ENCODE data around the gene BHMT.

BHMT gene

DNA sequence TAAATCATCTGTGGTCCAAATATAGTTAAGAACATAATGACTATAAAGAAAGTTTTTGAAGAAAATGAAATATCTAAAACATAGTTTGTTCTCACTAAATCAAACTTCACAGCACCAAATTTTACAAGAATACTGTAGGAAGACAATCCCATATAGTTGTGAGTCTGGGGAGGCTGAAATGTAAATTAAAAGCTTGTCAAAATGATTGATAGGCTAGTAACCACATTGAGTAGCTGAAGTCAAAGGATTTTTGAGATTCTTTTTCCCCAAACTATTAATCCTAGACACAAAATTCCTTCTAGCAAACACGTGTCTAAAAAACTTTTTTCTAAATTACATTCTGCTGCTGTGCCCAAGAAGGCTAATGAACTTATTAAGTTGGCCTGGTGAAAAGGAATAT lies 13.0 kb downstream of the BHMT start:
- Histone ChIP-seq H3K36me3 (ENCODE audit: control insufficient read depth, insufficient read depth, low read length) (no peaks in the 10 kb centered on the region), H3K9ac (ENCODE audit: low read length) (no peak overlapping the region), H3K4me1 (ENCODE audit: control insufficient read depth, insufficient read depth, low read length) (no peaks in the 10 kb centered on the region), H3K27me3 (ENCODE audit: control insufficient read depth, insufficient read depth, low read length) (no peaks in the 10 kb centered on the region), H3K27ac (ENCODE audit: low read depth, low read length) (no peak overlapping the region), H3K4me3 (ENCODE audit: low read length) (no peak overlapping the region)

DNA sequence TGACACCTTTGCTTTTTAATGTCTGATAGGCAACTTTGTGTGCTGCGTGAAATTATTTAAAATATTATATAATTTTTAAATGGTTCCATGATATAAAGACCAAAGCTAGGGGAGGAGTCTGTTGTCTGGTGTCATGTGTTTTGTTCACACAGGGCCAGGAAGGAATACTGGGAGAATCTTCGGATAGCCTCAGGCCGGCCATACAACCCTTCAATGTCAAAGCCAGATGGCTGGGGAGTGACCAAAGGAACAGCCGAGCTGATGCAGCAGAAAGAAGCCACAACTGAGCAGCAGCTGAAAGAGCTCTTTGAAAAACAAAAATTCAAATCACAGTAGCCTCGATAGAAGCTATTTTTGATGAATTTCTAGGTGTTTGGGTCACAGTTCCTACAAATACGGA lies 19.2 kb downstream of the BHMT start:
- Histone ChIP-seq H3K27ac (ENCODE audit: low read depth, low read length) (no peak overlapping the region), H3K36me3 (ENCODE audit: control insufficient read depth, insufficient read depth, low read length) (no peaks in the 10 kb centered on the region), H3K27me3 (ENCODE audit: control insufficient read depth, insufficient read depth, low read length) (no peaks in the 10 kb centered on the region), H3K4me3 (ENCODE audit: low read length) (no peak overlapping the region), H3K9ac (ENCODE audit: low read length) (no peak overlapping the region), H3K4me1 (ENCODE audit: control insufficient read depth, insufficient read depth, low read length) (peaks cover 3% of the 10 kb centered on the region)

DNA sequence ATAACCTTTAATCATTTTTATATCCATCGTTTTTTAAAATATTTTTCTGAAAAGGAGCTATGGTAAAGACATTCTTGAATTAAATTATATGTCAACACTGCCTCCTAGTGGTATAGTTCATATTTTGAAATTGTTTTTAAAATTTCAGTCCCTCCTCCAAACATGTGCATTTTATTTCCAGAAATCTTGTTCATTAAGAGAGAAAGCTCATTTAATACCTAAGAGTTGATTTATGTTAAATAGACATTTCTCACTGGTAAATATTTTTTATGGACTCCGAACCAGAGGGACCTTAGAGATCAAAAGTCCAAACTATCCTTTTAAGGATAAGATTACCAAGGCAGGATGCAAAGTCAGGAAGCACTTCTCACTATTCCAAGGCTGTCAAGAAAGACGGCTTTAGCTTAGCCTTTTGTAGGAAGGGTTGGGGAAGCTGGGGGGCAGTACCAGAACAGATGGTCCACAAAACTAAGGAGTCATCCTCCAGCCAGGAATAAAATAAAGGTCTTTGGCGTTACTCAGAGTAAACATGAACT lies 21.6 kb downstream of the BHMT start:
- Histone ChIP-seq H3K27ac (ENCODE audit: low read depth, low read length) (peak overlapping the region; percentile 81), H3K27me3 (ENCODE audit: control insufficient read depth, insufficient read depth, low read length) (no peaks in the 10 kb centered on the region), H3K4me3 (ENCODE audit: low read length) (peak overlapping the region; percentile 59), H3K9ac (ENCODE audit: low read length) (peak overlapping the region; percentile 1), H3K36me3 (ENCODE audit: control insufficient read depth, insufficient read depth, low read length) (no peaks in the 10 kb centered on the region), H3K4me1 (ENCODE audit: control insufficient read depth, insufficient read depth, low read length) (peaks cover 3% of the 10 kb centered on the region)

DNA sequence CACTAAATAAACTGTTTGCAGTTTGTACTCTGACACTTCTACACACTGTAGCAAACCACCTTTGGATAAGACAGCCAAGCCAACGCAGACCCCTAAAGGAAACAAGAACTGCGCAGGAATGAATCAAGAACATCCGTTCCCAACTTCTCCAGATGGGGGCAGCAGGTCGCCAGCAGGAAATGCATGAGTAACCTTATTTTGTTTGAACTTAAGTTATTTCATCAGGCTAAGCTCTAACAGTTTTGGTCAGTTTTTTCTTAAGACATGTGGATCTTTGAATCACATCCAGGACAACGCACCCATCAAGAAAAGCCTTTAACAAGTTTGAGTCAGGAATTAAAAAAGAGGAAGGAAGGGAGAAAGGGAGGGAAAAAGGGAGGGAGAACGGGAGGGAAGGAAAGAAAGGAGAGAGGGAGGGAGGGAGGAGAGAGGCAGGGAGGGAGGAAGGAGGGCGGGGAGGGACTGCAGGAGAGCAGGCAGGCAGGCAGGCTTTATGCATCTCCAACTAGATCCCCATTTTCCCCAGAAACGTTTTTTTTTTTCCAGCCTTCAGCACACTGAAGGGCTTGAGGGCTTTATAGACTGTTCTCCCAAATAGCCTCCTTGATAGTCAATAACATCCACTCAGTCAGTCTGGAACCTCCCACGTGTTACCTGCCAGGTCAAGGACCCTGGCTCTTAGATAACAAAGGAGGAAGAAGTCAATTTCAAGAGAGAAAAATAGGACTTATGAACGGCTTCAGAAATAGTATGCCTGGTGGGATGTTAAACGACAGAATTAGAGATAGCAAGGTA lies 22.2 kb downstream of the BHMT start:
- no peaks in the 10 kb centered on the region for H3K27me3 ChIP-seq (ENCODE audit: control insufficient read depth, insufficient read depth, low read length)
- peaks cover 3% of the 10 kb centered on the region for H3K4me1 ChIP-seq (ENCODE audit: control insufficient read depth, insufficient read depth, low read length)
- no peaks in the 10 kb centered on the region for H3K36me3 ChIP-seq (ENCODE audit: control insufficient read depth, insufficient read depth, low read length)
- H3K4me3 ChIP-seq (ENCODE audit: low read length), result peak overlapping the region; percentile 59
- peak overlapping the region; percentile 1 for H3K9ac ChIP-seq (ENCODE audit: low read length)
- H3K27ac ChIP-seq (ENCODE audit: low read depth, low read length), result peak overlapping the region; percentile 81

DNA sequence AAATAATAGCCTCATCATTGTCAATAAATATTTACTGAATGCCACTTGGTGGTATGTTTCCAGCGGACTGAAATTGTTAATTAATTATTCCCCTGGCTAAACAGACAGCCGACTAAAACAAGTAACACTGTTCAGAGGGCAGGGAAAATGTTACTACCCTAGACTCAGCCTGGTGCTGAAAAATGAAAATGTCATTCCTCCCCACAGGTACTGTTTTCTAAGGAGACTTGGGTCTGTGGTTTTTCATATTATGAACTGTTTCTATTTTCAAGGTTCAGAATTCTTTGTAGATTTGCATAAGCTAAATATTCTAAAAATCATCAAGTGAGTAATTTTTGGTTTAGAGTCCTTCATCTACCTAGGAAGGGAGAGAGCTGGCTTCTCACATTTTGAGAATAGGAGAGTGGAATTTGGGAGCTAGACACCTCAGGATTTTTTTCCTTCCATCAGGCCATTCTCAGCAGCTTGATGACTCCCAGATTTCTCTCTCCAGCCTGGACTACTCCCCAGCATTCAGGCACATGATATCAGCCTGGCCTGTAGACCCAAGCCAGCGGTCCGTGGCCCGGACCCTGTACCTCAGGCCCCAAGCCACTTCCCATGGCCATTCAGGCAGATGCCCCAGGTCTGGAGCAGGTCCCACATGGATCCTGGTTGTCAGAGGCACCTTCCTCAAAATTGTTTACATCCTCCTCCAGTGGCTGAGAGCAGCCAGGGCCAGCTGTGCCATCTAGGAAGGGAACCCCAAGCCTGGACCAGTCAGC lies 24.4 kb downstream of the BHMT start:
- Histone ChIP-seq H3K27ac (ENCODE audit: low read depth, low read length) (no peak overlapping the region), H3K36me3 (ENCODE audit: control insufficient read depth, insufficient read depth, low read length) (no peaks in the 10 kb centered on the region), H3K9ac (ENCODE audit: low read length) (no peak overlapping the region), H3K4me3 (ENCODE audit: low read length) (no peak overlapping the region), H3K27me3 (ENCODE audit: control insufficient read depth, insufficient read depth, low read length) (no peaks in the 10 kb centered on the region), H3K4me1 (ENCODE audit: control insufficient read depth, insufficient read depth, low read length) (peaks cover 3% of the 10 kb centered on the region)

DNA sequence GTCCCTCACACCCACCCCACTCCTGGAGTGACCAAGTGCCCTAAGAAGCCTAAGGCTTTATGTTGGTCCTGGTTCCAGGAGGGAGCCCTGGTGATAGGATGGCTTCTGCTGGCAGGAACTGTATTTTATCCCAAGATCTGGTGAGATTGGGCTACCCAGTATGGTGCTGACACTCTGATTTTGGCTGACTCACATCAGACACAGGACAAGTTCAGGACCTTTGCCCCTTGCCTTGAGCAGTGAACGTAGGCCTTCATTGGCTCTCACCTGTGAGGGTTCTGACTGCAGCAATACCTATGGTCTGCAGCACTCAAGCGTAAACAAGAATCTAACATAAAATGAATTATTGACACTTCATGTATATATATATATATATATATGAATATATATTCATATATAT lies 25.0 kb downstream of the BHMT start:
- Histone ChIP-seq H3K4me1 (ENCODE audit: control insufficient read depth, insufficient read depth, low read length) (peaks cover 3% of the 10 kb centered on the region), H3K36me3 (ENCODE audit: control insufficient read depth, insufficient read depth, low read length) (no peaks in the 10 kb centered on the region), H3K27me3 (ENCODE audit: control insufficient read depth, insufficient read depth, low read length) (no peaks in the 10 kb centered on the region), H3K27ac (ENCODE audit: low read depth, low read length) (no peak overlapping the region), H3K9ac (ENCODE audit: low read length) (no peak overlapping the region), H3K4me3 (ENCODE audit: low read length) (no peak overlapping the region)

DNA sequence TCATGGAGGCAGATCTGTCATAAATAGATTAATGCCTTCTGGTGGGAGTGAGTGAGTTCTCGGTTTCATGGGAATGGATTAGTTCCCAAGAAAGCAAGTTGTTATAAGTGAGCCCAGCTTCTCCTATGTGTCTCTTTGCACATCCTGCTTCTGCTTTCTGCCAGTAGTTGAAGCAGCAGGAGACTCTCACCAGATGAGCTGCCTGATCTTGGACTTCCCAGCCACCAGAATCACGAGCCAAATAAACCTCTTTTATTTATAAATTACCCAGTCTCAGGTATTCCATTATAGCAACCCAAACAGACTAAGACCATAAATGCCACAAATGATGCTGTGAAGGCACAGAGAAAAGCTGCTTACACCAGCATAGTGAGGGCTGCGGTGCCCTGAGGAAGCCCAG lies 28.9 kb downstream of the BHMT start:
- Histone ChIP-seq H3K27ac (ENCODE audit: low read depth, low read length) (no peak overlapping the region), H3K36me3 (ENCODE audit: control insufficient read depth, insufficient read depth, low read length) (no peaks in the 10 kb centered on the region), H3K9ac (ENCODE audit: low read length) (no peak overlapping the region), H3K4me3 (ENCODE audit: low read length) (no peak overlapping the region), H3K27me3 (ENCODE audit: control insufficient read depth, insufficient read depth, low read length) (no peaks in the 10 kb centered on the region), H3K4me1 (ENCODE audit: control insufficient read depth, insufficient read depth, low read length) (no peaks in the 10 kb centered on the region)

DNA sequence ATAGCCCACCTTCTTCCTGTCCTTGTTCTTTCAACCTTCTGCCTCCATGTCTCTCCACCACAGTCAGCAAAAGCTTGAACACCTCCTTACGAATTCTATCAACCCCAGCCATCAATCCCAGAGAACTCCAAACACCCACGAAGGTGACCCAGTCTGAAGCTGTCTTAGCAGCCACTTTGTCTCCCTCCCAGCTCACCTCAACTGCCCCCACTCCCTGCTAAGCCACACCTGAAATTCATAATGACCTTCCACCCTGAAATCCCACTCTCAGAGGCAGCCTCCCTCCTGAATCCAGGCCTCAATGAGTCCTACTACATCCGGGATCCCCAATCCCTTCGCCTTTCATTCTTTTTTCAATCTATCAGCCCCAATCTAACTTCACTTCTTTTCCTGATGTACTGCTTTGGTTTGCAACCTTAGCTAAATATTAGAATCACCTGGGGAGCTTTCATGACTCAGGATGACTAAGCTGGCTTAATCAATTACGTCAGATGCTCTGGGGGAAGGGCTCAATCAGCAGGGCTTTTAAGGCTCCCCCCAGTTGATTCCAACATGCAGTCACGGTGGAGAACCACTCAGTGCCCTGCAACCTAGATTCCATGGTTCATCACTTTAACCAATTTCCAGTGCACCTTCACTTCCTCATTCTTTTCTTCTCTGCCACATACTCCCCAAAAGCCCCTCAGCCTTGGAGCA lies 32.2 kb downstream of the BHMT start:
- Histone ChIP-seq H3K36me3 (ENCODE audit: control insufficient read depth, insufficient read depth, low read length) (no peaks in the 10 kb centered on the region), H3K4me3 (ENCODE audit: low read length) (no peak overlapping the region), H3K4me1 (ENCODE audit: control insufficient read depth, insufficient read depth, low read length) (no peaks in the 10 kb centered on the region), H3K27me3 (ENCODE audit: control insufficient read depth, insufficient read depth, low read length) (no peaks in the 10 kb centered on the region), H3K9ac (ENCODE audit: low read length) (no peak overlapping the region), H3K27ac (ENCODE audit: low read depth, low read length) (no peak overlapping the region)

DNA sequence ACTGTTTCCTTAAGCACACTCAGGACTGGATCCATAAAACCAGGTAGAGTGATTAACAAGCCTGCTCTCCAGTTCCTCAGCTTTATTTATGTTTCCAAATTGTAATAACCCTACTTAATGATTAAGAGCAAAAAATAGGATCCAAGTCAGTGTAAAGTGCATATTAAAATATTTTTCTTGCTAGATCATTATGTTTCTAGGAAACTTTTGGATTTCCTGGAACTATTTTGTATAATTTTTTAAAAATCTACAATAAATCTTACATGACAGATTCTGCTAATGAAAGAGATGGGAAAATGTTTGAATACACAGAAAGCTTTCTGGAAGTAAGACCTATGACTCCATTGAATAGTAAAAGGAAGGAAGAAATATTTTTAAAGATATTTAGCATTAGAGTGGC lies 35.5 kb downstream of the BHMT start:
- Histone ChIP-seq H3K36me3 (ENCODE audit: control insufficient read depth, insufficient read depth, low read length) (no peaks in the 10 kb centered on the region), H3K4me3 (ENCODE audit: low read length) (no peak overlapping the region), H3K27ac (ENCODE audit: low read depth, low read length) (no peak overlapping the region), H3K4me1 (ENCODE audit: control insufficient read depth, insufficient read depth, low read length) (no peaks in the 10 kb centered on the region), H3K9ac (ENCODE audit: low read length) (no peak overlapping the region), H3K27me3 (ENCODE audit: control insufficient read depth, insufficient read depth, low read length) (no peaks in the 10 kb centered on the region)

DNA sequence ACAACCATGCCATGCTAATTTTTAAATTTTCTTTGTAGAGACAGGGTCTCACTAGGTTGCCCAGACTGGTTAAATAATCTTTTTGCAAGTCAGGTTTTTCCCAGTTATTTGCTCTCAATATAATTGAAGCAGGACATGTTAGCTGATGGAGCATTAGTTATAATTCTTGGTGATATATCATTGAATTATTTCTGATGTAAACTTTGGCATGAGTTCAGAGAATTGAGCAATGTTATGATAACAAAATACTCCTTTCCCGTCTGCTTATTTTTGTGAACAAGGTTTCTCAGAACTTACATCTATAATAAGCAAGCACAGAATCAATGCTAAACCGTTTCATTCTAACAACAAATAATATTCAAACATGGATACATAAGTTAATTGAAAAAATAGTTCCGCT lies 37.8 kb downstream of the BHMT start:
- Histone ChIP-seq H3K36me3 (ENCODE audit: control insufficient read depth, insufficient read depth, low read length) (no peaks in the 10 kb centered on the region), H3K4me3 (ENCODE audit: low read length) (no peak overlapping the region), H3K4me1 (ENCODE audit: control insufficient read depth, insufficient read depth, low read length) (no peaks in the 10 kb centered on the region), H3K27ac (ENCODE audit: low read depth, low read length) (no peak overlapping the region), H3K27me3 (ENCODE audit: control insufficient read depth, insufficient read depth, low read length) (no peaks in the 10 kb centered on the region), H3K9ac (ENCODE audit: low read length) (no peak overlapping the region)

DNA sequence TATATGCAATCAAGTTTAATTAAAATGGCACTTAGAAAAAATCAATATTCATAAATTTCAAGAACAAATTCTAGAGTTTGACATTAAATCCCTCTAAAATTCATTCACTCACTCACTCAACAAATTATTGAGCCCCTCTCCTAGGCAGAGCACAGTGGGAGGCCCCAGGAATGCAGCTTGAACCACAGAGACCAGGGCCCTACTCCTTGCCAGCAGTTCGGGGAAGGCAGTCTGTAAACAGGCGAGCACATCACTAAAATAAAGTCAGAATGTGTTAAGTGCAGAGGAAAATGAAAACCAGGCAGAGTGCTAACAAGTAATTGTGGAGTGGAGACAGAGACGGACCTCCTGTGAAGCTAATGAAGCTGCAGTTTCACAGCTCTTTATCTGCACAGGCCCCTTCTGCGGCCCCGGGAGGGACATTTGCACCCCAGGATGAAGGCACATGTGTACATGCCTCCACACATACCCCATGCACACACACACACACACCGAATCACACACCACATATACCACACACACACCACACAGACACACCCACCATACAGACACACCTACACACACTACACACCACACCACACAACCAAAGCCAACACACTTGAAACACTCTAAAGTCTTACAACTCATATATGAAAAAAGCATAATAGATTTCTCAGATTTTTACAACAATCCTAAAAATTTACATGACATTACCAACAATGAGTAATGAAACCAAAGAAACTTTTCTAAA lies 40.5 kb downstream of the BHMT start:
- peak overlapping the region; percentile 6 for H3K27ac ChIP-seq (ENCODE audit: low read depth, low read length)
- no peaks in the 10 kb centered on the region for H3K4me1 ChIP-seq (ENCODE audit: control insufficient read depth, insufficient read depth, low read length)
- no peak overlapping the region for H3K4me3 ChIP-seq (ENCODE audit: low read length)
- H3K27me3 ChIP-seq (ENCODE audit: control insufficient read depth, insufficient read depth, low read length), result no peaks in the 10 kb centered on the region
- no peak overlapping the region for H3K9ac ChIP-seq (ENCODE audit: low read length)
- H3K36me3 ChIP-seq (ENCODE audit: control insufficient read depth, insufficient read depth, low read length), result no peaks in the 10 kb centered on the region

DNA sequence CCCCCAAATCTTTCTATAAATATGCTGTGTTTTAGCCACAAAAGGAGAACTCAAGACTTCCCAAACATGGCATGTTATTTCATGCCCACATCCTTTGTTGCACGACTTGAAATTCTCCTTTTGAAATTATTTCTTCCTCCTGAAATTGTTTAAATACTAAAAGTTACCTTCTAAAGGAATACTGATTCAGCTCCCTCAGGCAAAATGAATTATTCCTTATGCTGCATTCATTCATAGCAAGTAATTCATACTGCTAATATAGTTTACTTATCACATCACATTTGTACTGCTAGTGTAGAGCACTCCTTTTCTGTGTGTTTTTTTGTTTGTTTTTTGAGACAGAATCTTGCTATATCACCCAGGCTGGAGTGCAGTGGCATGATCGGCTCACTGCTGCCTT lies 45.7 kb downstream of the BHMT start:
- Histone ChIP-seq H3K36me3 (ENCODE audit: control insufficient read depth, insufficient read depth, low read length) (no peaks in the 10 kb centered on the region), H3K4me1 (ENCODE audit: control insufficient read depth, insufficient read depth, low read length) (no peaks in the 10 kb centered on the region), H3K27ac (ENCODE audit: low read depth, low read length) (no peak overlapping the region), H3K4me3 (ENCODE audit: low read length) (no peak overlapping the region), H3K27me3 (ENCODE audit: control insufficient read depth, insufficient read depth, low read length) (no peaks in the 10 kb centered on the region), H3K9ac (ENCODE audit: low read length) (no peak overlapping the region)
